Measurements from ENCODE around the gene SLC2A4.

DNA sequence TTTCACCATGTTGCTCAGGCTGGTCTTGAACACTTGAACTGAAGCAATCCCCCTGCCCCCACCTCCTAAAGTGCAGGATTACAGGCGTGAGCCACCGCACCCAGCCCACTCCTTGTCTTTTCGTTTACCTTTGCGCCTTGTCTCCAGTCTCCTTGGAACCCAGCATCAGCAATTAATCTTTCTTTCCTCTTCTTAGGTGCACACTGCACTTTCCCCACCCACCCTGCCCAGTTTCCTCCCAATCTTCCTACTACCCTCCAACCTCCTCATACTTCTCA is 17.8 kb upstream of the SLC2A4 start:
- TF ChIP-seq ZNF274 (IDR thresholded peaks at IDR 0.05; ENCODE audit: low read depth, low read length) (no peak), SUZ12 (IDR thresholded peaks at IDR 0.05; ENCODE audit: extremely low read depth, insufficient read depth, insufficient read length) (no peak), YY1 (IDR thresholded peaks at IDR 0.05; ENCODE audit: insufficient read depth, insufficient read length) (no peak)
